Prostate gland (tissue), 2 donors: Measurements from ENCODE around the gene CELA2B. TPM values are rescaled to one million over a fixed set of nuclear protein-coding genes. Genes with fewer than 3 reads are reported as not detected.

Experiments
- DNase-seq: peaks from one replicate; pipeline ENCODE4 v3.0.0-alpha.2; 2019; ENCODE audit warnings: low spot score
- H3K27ac ChIP-seq, 2 donors: fragments of 200-600 bp; sonication (generic); 2 replicates each; pipeline ENCODE4 v1.5.1; 2017 to 2019
- H3K27me3 ChIP-seq: fragments of 200-600 bp; sonication (generic); replicated peaks from 2 replicates; pipeline ENCODE4 v1.5.1; 2019; ENCODE audit not compliant: insufficient read depth
- H3K36me3 ChIP-seq, 2 donors: fragments of 200-600 bp; sonication (generic); 1 replicate in 1 of 2; 2 replicates in 1 of 2; pipeline versions ENCODE4 v1.5.1 to v1.8.1; 2017 to 2019
- H3K4me1 ChIP-seq: fragments of 200-600 bp; sonication (generic); replicated peaks from 2 replicates; pipeline ENCODE4 v1.5.1; 2019
- H3K4me3 ChIP-seq, 2 donors: fragments of 200-600 bp; sonication (generic); 2 replicates each; pipeline ENCODE4 v1.5.1; 2017 to 2019
- H3K9me3 ChIP-seq: fragments of 200-600 bp; sonication (generic); 2 replicates; pipeline ENCODE4 v1.5.1; 2017
- POLR2A ChIP-seq: fragments of 450-650 bp; IDR thresholded peaks from one replicate; pipeline ENCODE4 v1.6.1; 2016; ENCODE audit warnings: antibody characterized with exemption, mild to moderate bottlenecking
- POLR2AphosphoS5 ChIP-seq: sonication (generic); formaldehyde crosslinking; IDR thresholded peaks from one replicate; pipeline ENCODE4 v1.6.1; 2017; ENCODE audit warnings: antibody characterized with exemption
- WGBS: methylation state at CpG from one replicate; pipeline ENCODE4 v1.1.5; 2018; 5-methylcytosine and 5-hydroxymethylcytosine counted together
- intact Hi-C: fragments of 100-400 bp; cut with DNase I; formaldehyde crosslinking; loops from one replicate; pipeline ENCODE4 v1.14.2; 2022
- total RNA-seq, 2 donors: library from RNA; depleted of rRNA; stranded (reverse); fragments of >200 nt; gene quantifications; one replicate each; pipeline ENCODE4 v1.1.0, GENCODE V29; 2016
- TF ChIP-seq, protein P1 (sequence below), 4 experiments: fragments of 200-600 bp in 2 of 4; fragments of 450-650 bp in 2 of 4; sonication (generic) in 2 of 4; IDR thresholded peaks; 1 replicate in 3 of 4; 2 replicates in 1 of 4; pipeline ENCODE4 v1.5.1; 2016 to 2019; ENCODE audit warnings: antibody characterized with exemption in 4 of 4, mild to moderate bottlenecking in 2 of 4, moderate library complexity in 2 of 4

CELA2B gene
- total RNA-seq, 2 donors from 2014 or later, result 1.1 TPM; not detected in 1

- H3K4me1 ChIP-seq, result no peaks in the 10 kb centered on the region
- no peak for TF ChIP-seq POLR2A
- TF ChIP-seq, protein P1, sequence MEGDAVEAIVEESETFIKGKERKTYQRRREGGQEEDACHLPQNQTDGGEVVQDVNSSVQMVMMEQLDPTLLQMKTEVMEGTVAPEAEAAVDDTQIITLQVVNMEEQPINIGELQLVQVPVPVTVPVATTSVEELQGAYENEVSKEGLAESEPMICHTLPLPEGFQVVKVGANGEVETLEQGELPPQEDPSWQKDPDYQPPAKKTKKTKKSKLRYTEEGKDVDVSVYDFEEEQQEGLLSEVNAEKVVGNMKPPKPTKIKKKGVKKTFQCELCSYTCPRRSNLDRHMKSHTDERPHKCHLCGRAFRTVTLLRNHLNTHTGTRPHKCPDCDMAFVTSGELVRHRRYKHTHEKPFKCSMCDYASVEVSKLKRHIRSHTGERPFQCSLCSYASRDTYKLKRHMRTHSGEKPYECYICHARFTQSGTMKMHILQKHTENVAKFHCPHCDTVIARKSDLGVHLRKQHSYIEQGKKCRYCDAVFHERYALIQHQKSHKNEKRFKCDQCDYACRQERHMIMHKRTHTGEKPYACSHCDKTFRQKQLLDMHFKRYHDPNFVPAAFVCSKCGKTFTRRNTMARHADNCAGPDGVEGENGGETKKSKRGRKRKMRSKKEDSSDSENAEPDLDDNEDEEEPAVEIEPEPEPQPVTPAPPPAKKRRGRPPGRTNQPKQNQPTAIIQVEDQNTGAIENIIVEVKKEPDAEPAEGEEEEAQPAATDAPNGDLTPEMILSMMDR (IDR thresholded peaks at IDR 0.05), result no peak
- TF ChIP-seq POLR2AphosphoS5, result no peak
- no peak for DNase-seq
- no peaks in the 10 kb centered on the region for H3K9me3 ChIP-seq
- no peak overlapping the region for H3K27ac ChIP-seq
- intact Hi-C loops, result loop anchor here (10.0 kb wide), 1 partner anchor 311 kb away; no protein-coding TSS in a partner anchor
- H3K27me3 ChIP-seq, result no peaks in the 10 kb centered on the region
- no peak overlapping the region for H3K4me3 ChIP-seq
- H3K36me3 ChIP-seq, result no peaks in the 10 kb centered on the region
- 96% methylated on average over 17 of the region's 17 CpGs for WGBS
These were observed 40.4 kb upstream of the CELA2B start for GRCh38 chr1:15435239-15436077.

- no peak overlapping the region for H3K4me3 ChIP-seq
- H3K4me1 ChIP-seq, result no peaks in the 10 kb centered on the region
- no peak for TF ChIP-seq POLR2A
- TF ChIP-seq, protein P1 (IDR thresholded peaks at IDR 0.05), result no peak
- TF ChIP-seq POLR2AphosphoS5, result no peak
- no peaks in the 10 kb centered on the region for H3K27me3 ChIP-seq
- WGBS, result 94% methylated on average over 6 of the region's 6 CpGs
- no peak overlapping the region for H3K27ac ChIP-seq
- intact Hi-C loops, result loop anchor here (10.0 kb wide), 1 partner anchor 312 kb away; no protein-coding TSS in a partner anchor
- no peak for DNase-seq
- no peaks in the 10 kb centered on the region for H3K36me3 ChIP-seq
- H3K9me3 ChIP-seq, result no peaks in the 10 kb centered on the region
These were observed 38.9 kb upstream of the CELA2B start for GRCh38 chr1:15436881-15437442.

- DNase-seq, result no peak
- Histone ChIP-seq H3K4me3 (no peak overlapping the region), H3K9me3 (no peaks in the 10 kb centered on the region), H3K4me1 (no peaks in the 10 kb centered on the region), H3K27me3 (no peaks in the 10 kb centered on the region), H3K36me3 (no peaks in the 10 kb centered on the region), H3K27ac (no peak overlapping the region)
- WGBS, result 98% methylated on average over 14 of the region's 14 CpGs
- intact Hi-C loops, result loop anchor here (10.0 kb wide), 1 partner anchor 315 kb away; no protein-coding TSS in a partner anchor
- TF ChIP-seq, protein P1 (IDR thresholded peaks at IDR 0.05), result no peak
- no peak for TF ChIP-seq POLR2AphosphoS5
- no peak for TF ChIP-seq POLR2A
These were observed 36.6 kb upstream of the CELA2B start for GRCh38 chr1:15439325-15439724.

GRCh38 chr1:15440357-15440756, 35.5 kb upstream of the CELA2B start:
- WGBS, result 91% methylated on average over 13 of the region's 13 CpGs
- Histone ChIP-seq H3K27me3 (no peaks in the 10 kb centered on the region), H3K36me3 (no peaks in the 10 kb centered on the region), H3K4me1 (no peaks in the 10 kb centered on the region), H3K4me3 (no peak overlapping the region), H3K9me3 (no peaks in the 10 kb centered on the region), H3K27ac (no peak overlapping the region)
- no peak for DNase-seq
- intact Hi-C loops, result no loop called here
- TF ChIP-seq POLR2A (no peak), POLR2AphosphoS5 (no peak)
- TF ChIP-seq, protein P1 (IDR thresholded peaks at IDR 0.05), result no peak
